NCI-H2171 treated with DMSO at 0.1 percent for 48 hours (cell line): ENCODE results near the gene HES4.
"Not testable (repeated sequence)": the region's sequence is repeated elsewhere in the genome, so short reads cannot be mapped to it uniquely, and the experiment has no call there.

Experiments
- DNase-seq: peaks from one replicate; lab custom pipeline; 2025; lab: John Stamatoyannopoulos, UW

The HES4 gene

DNA sequence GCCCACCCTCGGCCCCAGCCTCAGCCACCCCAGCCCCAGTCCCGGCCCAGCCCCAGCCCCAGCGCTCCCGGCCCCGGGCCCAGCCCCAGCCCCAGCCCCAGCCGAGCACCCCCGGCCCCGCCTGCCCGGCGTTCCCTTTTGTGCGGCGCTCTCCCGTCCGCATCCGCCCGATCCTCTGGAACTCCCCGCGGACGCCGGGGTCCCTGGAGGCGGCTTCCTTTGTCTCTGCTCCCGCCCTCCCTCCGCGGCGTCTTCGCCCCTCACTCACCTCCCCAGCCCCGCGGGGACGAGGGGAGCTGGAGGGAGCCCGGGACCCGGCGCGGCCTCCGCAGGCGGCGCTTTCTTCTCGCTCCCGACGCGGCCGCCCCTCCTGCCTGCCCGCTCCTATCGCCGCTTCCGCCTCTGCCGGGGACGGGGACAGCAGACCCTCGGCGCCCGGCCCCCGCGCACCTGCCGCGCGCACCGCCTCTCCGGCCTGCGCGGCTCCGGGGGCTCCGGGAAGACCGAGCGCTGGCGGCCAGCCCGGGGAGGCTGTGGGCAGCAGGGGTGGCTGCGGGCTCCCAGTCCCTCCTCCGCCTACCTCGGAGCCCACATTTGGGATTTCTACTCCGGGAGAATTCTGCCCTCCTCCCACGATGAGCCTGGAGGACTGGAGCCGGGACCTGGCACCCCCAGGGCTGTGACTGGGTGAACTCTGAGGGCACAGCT is 34.0 kb upstream of the HES4 start:
- DNase-seq, result no peak

DNA sequence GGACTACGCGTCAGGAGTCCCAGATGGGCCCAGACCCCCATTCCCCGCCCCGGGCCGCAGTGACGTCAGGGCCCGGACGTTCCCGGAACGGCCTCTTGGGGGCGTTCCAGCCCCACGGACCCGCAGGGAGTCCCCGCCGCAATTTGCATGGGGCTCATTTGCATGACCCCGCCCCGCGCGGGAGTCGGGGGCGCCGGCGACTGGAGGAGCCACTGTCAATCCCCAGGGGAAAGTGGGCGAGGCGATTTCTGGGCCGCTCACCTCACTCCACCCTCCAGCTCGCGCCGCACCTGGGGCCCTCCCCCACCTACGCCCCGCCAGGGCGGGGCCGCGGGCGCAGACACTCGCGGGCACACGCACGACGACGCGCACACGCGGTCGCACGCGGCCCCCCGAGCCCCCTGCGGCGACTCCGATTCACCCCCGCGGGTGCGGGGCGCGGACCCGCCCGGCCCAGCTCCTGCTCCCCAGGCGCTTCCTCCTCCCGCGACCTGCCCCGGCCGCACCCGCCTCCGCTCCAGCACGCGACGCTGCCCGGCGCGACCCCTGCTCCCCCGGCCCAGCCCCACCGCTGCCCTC is 33.2 kb upstream of the HES4 start:
- DNase-seq, result peak; percentile 95

DNA sequence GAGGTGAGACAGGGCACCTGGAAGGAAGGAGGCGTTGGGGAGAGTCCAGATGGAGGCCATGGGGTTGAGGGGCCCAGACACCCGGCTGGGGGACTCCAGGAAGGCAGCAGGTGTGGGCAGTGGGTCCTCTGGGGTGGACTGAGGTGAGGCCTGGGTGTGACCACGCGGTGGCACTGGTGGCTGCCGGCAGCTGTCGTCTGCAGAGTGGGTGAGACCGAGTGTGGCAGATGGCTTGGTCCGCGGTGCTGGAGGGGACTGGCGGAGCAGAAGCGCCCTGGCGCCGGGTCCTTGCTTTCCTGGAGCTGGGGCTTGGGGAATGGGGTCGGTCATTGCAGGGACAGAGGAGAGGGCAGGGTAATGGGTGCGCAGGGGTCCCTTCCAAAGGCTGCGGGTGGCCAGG is 32.5 kb upstream of the HES4 start:
- peak; percentile 66 for DNase-seq

DNA sequence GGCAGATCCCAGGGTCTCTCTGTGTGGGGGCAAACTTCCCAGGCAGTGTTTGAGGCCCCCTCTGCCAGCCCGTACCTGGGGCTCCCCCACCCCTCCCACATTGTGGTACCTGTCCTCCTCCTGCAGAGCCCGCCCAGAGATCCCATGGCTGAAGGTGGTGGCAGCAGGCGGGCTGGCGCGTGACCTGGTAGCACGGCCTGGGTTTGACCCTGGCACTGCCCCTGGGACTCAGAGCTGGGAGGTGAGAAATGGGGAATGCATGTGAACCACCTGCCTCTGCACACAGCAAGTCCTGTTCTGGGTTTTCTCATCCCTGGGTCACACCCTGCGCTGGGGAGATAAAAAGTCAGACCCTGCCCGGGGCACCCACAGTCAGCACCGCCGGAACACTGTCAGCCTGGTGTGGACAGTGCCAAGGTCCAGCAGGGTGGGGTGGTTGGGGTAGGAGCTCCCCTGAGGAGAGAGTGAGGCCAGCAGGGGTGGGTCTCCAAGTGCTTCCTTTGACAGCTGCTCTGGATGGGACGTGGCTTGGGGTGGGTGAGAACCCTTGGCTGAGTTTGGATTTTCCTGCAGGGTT is 31.9 kb upstream of the HES4 start:
- no peak for DNase-seq

DNA sequence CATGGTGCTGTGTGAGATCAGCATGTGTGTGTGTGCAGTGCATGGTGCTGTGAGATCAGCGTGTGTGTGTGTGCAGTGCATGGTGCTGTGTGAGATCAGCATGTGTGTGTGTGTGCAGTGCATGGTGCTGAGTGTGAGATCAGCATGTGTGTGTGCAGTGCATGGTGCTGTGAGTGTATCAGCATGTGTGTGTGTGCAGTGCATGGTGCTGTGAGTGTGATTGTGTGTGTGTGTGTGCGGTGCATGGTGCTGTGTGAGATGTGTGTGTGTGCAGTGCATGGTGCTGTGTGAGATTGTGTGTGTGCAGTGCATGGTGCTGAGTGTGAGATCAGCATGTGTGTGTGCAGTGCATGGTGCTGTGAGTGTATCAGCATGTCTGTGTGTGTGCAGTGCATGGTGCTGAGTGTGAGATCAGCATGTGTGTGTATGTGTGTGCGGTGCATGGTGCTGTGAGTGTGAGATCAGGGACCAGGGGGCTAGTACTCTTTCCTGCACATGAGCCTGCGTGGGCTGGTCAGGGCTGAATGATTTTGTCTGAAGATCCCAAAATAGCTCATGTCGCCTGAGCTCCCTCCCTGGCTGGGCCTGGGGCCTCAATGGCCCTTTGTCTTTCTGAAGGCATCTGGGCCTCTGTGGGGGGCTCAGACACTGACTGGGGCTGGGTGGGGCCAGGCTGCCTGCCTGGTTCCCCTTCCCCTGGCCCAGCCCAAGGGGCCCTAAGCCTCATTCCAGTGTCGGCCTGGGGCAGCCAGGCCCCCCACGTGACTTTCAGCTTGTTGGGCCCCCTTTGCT is 31.2 kb upstream of the HES4 start:
- DNase-seq, result not testable (repeated sequence)

DNA sequence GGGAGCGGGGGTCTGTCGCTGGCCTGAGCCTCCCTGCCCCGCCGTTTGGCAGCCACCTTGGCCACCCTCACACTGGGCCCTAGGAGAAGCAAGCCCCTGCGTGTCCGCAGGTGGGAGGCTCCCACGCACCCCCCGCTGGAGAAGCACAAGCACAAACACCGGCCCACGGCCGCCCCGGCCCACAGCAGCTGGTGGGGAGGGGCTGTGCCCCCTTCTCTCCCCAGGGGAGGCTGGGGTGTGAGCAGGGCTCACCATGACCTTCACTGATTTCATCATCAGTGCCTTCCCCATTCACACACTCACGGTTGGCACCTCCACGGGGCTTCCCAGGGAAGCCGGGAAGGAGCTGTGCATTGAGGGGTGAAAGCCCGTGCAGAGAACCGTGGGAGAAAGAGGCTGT is 27.9 kb upstream of the HES4 start:
- no peak for DNase-seq

DNA sequence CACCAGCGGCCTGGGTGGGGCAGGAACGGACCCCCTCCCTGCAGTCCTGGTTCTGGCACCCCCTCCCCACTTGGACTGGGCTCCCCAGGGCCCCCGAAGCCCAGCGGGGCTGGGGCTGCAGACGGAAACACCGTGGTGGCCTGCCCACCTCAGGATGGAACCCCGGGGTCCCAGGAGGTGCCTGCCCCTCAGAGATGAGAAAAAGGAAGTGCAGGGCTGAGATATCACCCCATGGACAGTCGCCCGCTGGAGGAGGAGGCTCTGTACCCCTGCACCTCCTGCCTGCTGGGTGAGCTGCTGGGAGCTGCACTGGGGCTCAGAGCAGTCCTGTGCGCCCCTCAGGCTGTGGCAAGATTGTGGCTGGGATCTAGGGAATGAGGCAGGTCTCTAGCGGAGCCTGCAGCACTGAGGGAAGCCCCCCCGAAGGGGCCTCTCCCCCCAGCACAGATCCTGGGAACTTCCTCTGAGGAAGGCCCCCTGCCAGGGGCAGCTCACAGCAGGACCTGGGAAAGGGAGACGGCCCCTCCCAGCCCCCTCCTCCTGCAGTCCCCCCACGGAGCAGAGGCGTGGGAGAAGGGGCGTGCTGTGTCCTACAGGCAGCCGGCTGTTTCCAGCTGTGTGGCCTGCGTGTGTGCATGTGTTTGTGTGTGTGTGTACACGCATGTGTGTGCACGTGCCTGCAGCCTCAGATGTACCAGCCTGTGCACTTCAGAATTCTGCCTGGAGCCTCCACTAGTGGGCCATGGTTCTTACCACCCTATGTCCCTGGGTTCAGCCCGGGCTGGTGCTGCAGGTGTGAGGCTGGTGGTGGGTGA is 26.9 kb upstream of the HES4 start:
- DNase-seq, result no peak

DNA sequence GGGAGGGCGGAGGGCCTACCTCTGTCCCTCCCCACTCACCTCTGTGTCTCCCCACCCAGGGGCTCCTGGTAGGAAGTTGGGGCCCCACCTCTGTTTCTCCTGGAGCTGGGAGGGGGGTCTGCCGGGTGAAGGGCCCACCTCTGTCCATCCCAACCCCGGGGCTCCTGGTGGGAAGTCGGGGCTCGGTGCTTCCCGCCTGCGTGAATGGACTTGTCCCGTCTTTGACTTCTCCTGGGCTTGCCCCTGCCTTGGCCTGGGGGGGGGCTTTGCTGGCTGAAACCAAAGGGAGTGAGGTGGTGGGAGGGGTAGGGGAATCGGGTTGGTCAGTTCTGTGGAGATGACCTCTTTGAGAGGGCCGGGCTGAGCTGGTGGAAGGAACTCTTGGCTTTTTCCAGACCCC is 25.8 kb upstream of the HES4 start:
- DNase-seq, result no peak

DNA sequence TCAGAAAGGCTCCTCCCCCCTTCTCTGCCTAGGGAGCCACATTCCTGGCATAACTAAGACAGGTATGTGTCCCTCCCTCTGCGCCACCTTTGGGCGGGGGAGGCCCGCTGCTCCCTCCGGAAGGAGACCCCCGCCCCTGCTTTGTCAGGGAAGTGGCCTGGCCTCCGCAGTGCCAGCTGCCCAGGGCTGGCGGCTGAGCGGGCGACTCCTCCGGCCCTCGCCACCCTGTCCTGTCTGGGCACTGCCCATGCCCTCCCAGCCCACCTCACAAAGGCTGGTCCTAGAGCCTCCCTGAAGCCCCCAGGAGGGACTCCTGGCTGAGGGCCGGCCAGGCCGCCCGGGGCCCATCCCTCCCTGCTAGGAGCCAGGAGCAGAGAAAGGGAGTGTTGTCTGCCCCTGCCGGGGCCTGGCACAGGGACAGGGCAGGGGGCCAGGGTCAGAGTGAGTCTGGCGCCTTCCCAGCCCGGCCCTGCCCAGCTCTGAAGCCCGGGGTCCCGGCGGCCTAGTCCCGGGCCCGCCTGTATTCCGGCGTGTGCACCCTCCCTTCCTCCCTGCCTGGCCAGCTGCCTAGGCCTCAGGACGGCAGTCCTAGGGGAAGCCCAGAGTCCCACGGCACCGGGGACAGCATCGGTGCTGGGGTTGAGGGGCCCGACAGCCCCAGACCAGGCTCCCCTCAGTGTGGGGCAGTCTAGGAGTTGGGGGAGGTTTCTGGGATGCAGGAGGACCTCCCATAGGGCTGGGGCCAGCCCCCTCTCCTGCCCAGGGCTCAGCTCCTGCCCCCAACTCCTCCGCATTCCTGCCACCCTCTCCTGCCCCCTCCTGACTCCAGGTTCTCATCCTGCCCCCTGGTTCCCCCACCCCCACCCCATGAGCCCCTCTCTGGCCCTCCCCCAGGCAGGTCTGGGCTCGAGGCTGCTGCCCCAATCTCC is 25.1 kb upstream of the HES4 start:
- no peak for DNase-seq

DNA sequence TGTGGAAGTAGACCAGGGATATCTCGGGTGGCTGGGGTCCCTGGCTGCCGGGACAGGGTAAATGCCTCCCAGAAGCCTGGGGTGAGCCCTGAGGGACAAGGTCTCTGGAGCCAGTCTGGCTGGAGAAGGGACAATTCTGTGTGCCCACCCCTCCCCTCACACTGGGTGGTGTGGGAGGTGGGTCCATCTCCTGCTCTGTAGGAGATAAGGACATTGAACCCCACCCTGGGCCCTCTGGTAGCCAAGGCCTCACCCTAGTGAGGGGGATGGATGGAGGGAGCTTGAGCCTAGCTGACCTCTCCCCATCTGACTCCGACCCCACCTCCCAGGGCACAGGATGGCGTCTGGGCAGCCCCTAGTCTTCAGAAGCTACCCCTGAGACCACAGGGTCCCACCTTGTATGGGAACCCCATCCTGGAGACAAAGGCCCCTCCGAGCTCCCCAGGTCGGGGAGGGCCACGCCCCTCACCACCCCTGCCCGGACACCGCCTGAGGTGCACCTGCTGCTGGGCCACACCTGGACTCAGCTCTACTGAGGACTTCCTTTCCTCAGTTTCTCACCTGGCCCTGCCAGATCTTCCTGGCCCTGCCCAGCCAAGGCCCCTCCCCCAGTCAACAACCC is 24.4 kb upstream of the HES4 start:
- DNase-seq, result no peak

DNA sequence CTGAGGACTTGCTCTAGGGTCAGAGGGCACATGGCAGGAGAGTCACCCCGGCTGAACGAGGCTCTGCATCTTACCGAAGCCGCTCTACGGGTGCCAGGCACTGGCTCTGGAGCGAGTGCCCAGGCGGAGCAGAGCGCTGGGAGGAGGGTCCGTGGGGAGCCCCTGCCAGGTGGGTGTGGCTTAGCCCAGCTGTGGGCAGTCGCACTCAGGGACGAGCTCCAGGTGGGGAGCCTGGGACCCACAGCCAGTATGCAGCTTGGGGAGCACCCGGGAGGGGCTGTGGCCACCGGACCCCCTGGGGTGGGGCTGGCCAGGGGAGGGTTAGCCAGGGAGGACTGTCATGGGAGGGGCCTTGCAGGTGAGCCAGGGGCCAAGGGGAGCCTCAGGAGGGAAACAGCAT is 23.8 kb upstream of the HES4 start:
- no peak for DNase-seq

DNA sequence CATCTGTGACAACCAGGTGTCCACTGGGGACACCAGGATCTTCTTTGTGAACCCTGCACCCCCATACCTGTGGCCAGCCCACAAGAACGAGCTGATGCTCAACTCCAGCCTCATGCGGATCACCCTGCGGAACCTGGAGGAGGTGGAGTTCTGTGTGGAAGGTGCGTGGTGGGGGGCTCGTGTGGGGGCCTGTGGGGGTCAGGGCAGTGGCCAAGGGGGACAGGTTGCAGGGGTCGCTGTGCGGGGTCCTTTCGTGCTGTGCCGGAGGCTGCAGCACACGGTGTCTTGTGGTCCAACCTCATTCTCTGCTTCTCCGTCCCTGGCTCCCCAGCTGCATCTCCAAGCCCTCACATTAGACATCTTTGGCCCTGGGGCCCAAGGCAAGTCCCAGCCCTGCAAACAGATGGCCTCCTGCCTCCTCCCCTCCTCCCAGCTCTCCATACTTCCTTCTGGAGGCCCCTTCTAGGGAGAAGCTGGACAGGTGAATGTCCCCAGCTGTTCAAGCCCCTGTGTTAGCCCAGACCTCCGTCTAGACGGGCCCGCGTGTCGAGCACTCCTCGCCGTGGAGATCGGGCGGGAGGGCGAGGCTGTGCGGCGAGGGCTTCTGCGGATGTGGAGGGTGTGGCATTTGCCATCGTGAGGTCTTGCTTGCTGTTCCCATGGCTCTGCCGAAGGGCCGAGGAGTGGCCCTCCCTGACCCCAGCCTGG is 22.6 kb upstream of the HES4 start:
- DNase-seq, result no peak

DNA sequence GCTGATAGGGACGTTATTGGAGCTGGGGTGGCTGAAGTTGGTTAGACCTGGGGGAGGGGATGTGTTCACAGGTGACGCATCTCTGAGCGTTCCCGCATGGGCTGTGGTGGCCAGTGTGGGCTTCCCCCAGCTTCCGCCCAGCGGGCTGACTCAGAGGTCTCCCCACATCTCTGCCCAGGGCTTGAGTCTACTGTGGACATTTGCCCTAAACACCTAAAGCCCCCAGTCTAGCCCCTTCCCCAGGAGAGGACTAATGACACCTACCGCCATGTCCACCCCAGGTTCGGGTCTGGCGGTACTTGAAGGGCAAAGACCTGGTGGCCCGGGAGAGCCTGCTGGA is 22.0 kb upstream of the HES4 start:
- no peak for DNase-seq

DNA sequence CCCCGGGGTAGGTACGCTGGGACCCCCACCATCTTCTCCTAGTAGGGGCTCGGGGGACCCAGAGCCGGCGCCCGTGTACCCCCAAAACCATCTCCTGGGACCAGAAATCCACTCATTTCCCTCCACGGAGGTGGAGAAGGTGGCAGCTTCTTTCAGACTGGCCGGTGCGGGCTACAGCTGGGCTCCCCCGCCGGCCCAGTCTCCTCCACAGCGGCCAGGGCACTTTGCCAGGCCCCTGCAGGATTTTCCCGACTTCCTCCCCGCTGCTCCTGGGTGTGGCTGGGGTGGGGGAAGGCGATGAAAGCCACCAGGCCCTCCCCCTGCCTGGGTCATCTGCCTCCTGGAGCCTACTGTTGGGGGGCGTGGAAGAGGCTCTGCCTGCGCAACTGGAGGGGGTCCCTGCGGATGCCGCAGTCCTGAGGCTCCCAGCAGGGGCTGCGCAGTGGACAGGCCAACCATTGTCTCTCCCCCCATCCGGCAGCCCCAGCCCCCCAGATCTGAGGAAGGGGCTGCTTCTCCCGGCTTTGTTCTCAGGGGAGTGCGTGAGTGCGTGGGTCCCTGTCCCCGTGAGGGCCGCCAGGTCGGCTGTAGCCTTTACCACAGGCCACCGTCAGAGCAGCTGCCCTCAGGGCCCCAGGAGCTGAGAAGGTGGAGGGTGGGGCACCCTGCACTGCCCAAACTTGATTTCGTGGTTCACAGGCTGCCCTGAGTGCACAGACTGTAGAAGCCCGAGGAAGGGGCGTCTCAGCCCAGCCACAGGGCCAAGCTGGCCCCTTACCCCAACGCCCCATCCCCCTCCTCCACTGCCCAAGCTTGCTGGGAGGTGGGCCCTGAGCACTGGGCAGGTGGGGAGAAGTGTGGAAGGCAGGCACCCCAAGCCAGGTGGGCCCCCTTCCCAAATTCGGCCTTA is 21.4 kb upstream of the HES4 start:
- DNase-seq, result no peak

DNA sequence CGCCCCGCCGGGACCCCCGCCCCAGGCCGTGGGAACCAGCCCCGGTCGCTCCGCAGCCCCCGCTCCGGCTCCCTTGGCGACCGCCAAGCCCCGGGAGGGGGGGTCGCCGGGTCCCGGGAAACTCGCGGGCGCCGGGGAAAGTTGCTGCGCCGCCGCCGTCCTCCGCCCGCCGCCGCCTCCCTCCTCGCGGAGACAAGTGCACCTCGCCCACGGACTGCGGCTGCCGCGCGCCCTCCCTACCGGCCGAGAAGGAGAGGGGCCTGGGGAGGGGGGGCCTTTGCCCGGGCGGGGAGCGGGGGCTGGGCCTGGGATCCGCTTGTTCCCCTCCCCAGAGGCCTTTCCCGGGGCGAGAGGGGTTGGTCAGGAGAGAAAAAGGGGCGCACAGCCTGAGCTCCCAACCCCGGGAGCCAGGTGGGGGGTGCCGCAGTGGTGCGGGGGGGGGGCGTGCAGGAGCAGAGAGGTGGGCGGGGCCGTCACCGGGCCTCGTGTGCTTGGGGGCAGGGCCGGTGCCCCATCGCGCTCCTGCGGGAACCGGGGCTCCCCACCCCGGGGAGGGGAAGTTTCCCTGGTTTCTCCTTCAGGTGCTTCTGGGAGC is 20.6 kb upstream of the HES4 start:
- DNase-seq, result no peak

DNA sequence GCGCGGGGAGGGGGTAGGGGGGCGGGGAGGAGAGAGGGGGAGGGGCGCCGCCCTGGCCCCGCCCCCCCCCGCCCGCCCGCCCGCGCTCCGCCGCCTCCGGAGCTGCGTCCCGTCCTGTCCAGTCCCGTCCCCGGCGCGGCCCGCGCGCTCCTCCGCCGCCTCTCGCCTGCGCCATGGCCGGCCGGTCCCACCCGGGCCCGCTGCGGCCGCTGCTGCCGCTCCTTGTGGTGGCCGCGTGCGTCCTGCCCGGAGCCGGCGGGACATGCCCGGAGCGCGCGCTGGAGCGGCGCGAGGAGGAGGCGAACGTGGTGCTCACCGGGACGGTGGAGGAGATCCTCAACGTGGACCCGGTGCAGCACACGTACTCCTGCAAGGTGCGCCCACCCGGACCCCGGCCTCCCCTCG is 20.1 kb upstream of the HES4 start, which contains the start of gene AGRN:
TSS of gene AGRN (plus strand) at position 121 of the 405 bp plus-strand sequence. CDS start at position 174, 53 bp downstream.
- DNase-seq, result no peak

DNA sequence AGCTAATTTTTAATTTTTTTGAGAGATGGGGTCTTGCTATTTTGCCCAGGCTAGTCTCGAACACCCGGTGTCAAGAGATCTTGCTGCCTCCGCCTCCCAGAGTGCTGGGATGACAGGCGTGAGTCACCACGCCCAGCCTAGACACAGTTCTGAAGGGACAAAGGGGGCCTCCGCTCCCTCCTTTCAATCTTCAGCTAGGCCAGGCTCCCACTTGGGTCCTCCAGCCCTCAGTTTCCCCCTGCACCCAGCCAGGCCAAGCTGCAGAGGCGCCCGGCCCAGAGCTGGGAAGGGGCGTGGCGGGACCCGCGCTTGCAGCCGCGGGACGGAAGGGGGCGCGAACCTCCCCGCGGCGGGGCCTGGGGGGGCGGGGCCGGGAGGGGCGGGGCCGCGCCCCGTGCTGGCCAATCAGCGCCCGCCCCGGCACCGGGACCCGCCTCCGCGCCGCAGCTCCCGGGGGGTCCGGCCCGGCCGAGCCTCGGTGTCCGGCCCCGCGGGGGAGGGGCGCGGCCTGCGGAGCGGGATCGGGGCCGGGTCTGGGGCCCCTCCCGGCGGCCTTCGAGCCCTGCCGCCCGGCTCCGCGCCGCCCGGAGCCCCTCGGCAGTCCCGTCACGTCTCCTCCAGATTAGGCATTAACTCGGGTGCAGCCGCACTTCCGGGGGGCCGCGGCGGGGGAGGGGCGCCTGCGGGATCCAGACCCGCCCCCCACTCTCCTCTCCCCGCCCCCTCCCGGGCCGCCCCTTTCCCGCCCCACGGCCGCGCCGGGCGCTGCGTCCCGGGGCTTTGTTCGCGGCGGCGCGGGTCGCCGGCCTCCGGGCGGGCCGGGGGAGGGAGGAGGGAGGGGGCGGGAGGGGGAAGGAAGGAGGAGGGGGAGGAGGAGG is 19.5 kb upstream of the HES4 start:
- peak; percentile 66 for DNase-seq
